GM19468 (cell line): Measurements from ENCODE around the gene ANGPTL1.
"Not testable (repeated sequence)": the region's sequence is repeated elsewhere in the genome, so short reads cannot be mapped to it uniquely, and the experiment has no call there.

Experiments
- ATAC-seq: cut with Tn5 transposase; IDR thresholded peaks from one replicate; pipeline ENCODE4 v1.9.1; 2021; ENCODE audit warnings: mild to moderate bottlenecking, moderate library complexity, moderate number of reproducible peaks; ENCODE audit not compliant: unreplicated experiment; ENCODE audit errors: extremely low read depth

The ANGPTL1 gene

DNA sequence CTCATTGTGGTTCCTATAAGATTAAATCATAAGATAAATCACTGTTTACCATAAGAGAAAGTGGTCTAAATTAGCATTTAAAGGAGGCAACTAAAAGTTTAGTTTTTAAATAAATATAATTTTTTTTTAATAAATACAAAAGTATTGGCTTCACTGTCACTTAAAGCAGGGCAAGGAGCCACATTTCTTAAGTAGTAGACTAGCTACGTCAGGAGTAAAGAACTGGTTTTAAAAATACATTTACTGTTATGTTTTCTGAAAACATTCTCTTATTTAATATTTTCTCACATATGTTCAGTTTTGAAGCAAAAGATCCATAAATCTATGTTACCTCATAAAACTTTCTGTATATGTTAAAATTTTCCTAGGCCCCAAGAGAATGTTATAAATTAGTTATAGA lies 2.2 kb downstream of the ANGPTL1 start:
- ATAC-seq, result no peak

DNA sequence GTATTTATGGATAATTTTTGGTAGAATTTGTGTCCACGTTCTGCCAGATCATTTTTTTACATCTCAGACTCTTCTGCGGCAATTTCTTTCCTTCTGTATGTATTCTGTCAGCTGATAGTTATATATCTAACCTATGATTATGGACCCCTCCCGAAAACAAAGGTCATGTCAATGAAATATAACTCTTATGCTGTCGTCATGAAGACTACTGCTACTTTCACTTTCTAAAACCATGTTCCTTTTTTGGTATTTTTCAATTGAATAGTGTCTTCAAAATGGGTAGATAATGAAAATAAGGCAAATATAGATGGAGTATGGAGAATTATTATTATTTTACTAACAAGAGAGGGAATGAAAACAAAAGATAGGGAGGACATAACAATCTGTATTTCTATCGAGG lies 3.2 kb downstream of the ANGPTL1 start:
- ATAC-seq, result no peak

DNA sequence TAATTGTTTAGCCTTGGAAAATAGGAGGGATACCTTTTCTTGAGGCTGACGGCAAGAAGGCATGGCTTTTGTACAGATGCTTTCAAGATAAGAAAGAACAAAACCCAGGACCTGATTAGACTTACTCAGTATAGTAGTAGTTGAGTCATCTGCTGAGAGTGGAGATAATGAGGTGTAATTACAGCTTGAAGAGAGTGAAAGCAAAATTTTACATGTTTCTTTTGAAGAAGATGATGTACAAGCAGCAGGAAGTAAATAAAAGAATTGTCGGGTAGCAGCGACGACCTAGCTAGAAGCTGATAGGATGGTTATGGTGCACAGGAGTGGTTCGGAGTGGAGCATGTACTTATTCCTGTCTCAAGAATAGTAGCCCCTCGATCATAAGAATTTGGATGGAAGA lies 6.6 kb downstream of the ANGPTL1 start:
- no peak for ATAC-seq

DNA sequence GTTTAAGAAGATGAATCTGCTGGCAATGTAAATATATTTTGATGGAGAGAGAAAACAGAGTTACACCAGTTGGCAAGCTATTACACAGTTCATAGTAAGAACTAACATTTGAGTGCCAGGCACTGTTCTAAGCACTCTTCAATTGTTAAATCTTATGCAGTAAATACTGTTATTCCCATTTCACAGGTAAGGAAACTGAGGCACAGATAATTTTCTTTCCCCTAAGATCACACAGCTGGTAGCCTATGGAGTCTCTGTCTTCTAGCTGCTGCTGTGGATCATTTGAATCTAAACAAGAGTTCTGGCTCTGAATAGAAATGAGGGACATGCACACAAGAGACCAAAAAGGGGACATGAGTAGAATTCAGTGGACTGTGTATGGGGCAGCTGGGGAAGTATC lies 8.0 kb downstream of the ANGPTL1 start:
- ATAC-seq, result no peak

DNA sequence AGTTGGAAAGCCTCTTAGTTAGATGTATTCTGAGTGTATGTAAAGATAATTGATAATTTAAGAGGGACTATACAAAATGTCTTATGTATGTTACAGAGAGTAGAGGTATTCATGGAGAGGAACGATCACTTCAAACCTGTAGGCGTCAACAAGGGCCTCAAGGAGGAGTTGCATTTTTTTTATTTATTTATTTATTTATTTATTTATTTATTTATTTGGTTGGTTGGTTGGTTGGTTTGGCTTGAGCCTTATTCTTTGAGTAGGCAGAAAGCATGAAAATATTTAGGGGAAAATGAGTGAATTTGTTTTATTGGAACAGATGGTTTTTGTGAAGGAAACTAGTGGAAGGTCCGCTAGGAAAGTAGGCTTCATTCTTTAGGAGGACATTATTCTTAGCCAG lies 8.5 kb downstream of the ANGPTL1 start:
- ATAC-seq, result no peak

DNA sequence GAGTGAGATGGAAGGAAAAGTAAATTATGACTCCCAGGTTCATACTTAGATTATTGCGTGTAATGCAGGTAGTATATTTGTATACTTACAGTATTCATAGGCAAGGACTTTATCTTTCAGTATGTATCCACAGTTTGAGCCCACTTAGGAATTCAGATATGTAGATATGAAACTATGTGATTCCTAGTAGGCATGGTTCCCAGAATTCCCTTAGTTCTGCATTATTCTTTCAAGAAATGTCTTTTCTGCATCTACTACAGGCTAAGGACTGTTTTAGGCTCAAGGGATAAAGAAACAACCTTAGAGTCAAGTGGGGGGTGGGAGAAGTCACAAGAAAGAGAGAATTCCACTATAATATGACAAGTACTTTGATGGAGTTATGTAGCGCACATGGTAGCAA lies 13.8 kb downstream of the ANGPTL1 start:
- no peak for ATAC-seq

DNA sequence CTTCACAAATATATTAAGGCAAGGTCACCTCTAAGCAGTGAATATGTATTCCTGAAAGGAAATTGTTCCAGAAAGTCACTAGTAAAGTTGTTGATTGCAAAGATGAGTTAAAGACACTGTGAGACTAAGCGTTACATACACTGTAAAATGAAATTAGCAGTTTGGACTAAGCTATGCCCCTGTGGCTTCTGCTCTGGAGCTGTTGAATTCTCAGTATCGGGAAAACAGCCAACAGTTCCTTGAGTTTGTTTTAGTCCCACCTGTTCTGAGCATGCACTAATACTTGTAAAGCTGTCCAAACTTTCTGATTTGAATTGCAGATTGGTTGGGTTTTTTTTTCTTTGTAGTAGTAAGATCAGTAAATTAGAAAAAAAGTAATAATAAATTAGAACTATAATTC lies 21.0 kb downstream of the ANGPTL1 start:
- no peak for ATAC-seq

DNA sequence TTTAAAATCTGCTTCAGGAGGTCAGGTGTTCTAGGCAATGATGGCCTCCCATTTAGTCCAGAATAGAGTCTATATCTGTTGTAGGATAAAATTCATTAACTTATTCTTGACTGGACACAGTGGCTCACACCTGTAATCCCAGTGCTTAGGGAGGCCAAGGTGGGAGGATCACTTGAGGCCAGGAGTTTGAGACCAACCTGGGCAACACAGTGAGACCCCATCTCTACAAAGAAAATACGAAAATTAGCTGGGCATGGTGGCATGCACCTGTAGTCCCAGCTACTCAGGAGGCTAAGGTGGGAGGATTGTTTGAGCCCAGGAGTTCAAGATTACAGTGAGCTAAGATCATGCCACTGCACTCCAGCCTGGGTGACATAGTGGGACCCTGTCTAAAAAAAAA lies 23.0 kb downstream of the ANGPTL1 start:
- not testable (repeated sequence) for ATAC-seq

DNA sequence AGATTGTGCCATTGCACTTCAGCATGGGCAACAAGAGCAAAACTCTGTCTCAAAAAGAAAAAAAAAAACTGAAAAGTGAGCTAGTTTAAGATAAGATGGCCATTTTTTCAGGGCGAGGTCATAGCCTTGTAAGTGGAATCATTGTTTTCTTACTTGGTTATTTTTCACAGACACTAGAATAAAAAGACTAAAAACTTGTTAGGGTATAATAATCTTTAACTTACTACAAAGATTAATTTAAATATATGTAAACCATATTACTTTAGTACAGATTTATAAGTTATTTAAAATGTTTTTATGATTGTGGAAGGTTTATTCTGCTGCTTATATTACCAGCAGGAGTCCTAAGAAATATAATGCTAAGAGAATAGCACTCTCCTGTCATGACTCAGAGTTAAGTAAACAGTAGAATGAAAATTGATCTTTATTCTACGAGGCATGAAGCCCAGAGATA lies 23.5 kb downstream of the ANGPTL1 start:
- ATAC-seq, result no peak

DNA sequence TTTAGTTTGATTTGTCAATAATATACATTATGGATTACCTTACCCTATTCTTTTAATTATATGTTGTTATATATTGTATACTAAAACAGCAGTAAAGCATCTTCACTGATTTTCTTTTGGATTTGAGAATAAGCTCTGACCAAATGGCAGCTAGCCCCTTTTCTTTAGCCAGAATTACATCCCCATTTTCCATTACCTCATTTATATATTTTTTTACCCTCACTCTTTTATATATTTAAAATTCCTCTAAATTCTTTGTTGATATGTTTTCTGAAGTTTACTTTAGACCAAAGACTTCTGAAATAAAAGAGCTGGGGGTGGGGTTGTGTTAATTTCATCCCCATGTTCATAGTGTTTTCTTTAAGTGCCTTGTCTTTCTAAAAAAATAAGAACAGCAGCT lies 24.6 kb downstream of the ANGPTL1 start:
- ATAC-seq, result no peak

DNA sequence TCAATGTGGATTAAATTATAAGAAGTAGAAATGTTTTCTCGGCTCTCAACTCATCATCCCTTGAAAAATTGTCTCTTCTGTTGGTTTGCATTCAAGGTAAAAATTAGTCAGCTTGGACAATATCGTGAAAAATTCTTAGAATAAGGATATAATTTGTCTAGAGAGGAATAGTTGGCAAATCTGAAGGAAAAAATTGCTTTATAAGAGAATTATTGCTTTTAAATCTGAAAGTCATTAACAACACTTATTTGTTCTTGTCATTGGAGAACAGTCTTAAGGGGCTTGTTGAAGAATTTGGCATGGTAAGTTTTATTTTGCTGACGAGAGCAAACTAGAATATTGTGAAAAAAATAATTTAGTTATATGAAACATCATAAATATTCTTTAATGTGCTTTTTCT lies 26.4 kb downstream of the ANGPTL1 start:
- no peak for ATAC-seq

DNA sequence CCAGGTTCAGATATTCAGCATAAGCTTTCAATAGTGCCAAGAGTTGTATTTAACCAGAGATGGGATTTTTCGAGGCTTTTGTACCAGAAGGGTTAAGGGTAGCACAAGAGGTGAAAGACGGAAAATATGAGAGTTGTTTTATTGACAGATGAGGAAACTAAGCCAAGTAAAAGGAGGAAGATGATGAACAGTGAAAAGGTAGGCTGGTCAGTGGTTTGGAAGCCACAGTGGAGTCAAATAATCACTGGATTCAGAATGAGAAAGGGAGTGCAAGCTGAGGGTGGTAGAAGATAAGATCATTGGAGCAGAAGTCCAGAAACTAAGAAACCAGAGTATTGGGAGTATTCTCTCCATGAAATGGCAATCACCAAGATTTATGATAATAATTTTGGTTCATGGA lies 45.7 kb downstream of the ANGPTL1 start:
- ATAC-seq, result no peak

DNA sequence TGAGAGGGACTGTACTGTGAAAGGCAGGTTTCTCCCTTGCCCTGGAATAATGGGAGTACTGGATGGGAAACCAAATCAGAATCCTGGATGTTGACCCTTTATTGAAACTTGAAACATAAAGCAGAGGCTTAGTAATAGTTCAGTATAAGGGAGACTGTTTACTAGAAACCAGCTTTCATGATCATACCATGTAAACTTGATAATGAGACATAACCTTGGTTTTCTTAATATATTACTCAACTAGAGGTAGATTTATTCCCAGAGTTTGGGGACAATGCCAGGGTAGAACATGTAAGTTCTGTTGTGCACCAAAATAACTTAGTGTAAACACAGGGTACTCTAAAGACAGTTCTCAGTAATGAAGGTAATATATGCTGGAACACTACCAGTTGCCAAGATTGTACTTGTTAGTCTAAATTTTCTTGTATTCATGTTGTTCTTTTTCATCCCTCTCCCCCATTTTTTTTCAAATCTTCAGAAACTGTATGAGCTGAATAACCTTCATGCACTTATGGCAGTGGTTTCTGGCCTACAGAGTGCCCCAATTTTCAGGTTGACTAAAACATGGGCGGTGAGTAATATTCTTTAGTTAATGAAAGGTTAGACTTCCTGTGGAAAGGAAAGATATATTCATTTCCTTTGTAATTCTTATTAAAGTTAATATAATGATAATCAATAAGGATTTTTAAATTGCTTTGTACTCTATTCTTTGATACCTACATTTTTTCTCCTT lies 49.6 kb downstream of the ANGPTL1 start:
- ATAC-seq, result no peak

DNA sequence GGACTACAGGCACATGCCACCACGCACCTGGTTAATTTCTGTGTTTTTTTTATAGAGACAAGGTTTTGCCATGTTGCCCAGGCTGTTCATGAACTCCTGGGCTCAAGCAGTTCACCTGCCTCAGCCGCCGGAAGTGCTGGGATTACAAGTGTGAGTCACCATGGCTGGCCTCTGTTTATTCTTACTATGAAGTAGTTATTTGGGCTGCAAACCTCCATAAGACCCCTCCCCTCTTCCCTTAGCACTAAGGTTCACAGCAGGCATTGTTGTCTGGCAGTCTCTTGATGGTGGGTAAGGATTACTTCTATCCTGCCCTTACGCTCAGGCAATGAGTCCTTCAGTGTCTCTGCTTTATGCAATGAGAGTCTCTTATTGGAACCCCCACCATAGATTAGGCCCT lies 51.8 kb downstream of the ANGPTL1 start:
- no peak for ATAC-seq

DNA sequence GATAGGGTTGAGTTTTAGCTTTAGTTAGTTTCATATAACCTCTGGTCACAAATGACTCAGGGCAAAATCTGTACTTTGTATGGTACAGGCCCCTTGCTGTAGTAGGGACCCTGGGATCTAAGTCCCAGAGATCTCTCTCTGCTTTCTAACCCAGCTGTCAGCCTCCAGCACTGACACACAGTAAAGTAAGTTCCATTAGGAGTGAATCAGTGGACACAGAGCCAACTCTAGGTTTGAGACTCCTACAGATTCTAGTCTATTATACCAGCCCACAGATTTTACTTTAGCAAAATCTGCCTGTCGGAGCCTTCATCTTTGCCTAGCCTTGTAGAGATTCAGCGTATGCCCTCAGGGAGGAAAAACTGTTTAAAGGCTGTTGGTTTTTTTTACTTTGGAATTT lies 52.5 kb downstream of the ANGPTL1 start:
- no peak for ATAC-seq

DNA sequence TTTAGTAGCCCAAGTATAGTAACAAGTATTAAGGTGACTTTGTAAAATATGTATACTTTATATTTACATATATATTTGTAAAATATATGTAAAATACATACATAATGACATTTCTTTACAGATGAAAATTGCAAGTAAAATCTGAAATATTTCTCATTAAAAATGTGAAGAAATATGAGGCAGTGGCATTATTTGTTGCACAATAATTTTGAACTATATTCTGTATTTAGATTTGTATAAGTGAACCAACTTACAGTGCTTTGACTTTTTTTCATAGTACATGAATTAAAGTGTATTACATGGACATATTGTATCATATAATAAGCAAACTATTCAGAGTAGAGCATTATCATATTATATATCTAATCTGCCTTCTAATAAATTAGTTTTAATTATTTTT lies 60.3 kb downstream of the ANGPTL1 start:
- ATAC-seq, result no peak

DNA sequence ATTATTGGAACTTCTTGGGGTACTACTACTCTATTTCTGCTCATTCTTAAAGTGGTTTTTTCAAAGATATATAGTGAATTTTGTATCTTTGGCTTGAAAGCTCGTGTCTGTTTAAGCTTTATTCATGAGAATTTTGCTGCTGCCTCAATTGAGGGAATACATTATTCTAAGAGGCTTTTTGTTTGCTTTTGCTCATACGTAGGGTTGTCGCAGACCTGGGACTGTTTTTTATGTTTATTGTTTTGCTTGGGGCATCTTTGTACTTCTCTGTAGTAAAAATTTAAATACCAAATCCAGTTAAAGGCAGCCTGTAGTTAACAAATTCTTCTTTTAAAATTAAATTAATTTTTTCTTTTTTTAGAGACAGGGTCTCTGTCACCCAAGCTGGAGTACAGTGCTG lies 62.3 kb downstream of the ANGPTL1 start:
- ATAC-seq, result no peak

DNA sequence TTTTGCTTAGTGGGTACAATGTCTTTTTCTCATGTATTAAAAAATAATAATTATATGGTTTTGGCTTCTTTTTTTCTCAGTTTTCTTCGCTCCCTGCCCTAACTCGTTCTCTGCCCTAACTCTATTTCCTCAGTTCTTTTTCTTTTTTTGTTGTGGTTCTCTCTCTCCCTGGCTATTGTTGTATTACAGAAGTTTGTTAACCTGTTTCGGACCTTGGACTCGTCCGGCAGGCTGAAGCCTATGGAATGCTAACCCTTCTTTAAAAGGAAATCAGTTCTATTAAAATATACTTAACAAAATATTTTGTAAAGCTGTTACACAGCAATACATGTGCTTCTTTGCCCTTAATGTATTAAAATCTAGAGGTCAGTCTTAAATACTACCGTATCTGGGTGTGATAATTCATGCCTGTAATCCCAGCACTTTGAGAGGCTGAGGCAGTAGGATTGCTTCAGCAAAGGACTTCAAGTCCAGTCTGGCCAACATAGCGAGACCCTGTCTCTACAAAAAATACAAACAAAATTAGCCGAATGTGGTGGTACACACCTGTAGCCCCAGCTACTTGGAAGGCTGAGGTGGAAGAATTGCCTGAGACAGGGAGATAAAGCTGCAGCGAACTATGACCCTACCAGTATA lies 64.1 kb downstream of the ANGPTL1 start:
- no peak for ATAC-seq

DNA sequence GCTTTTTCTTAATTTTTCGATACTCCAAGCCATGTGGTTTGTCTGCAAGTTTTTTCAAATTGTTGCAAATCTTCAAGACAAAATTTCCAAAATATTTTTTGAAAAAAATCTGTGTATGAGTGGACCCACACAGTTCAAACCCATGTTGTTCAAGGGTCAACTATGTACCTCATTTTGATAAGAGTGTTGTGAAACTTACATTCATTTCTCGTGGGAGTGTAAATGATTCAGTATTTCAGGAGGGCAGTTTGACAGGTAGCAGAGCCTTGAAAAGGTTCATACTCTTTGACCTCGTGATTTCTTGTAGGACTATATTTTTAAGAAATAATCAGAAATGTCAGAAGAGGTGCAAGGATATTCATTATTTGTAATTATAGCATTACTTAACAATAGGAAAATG lies 68.0 kb downstream of the ANGPTL1 start:
- no peak for ATAC-seq
